T-cell (primary cell): ENCODE results near the gene ANXA3. TPM values are rescaled to one million over a fixed set of nuclear protein-coding genes. Genes with fewer than 3 reads are reported as not detected.
A peak's percentile ranks its signal among the peaks of the same experiment; 100 is the strongest.

Source experiments
- ATAC-seq, 4 experiments: fragments of 200-7000 bp in 3 of 4; fragments of 150-1000 bp in 1 of 4; cut with Tn5 transposase; replicated peaks in 1 of 4; 1 replicate in 3 of 4; 2 replicates in 1 of 4; pipeline ENCODE4 v1.10.0; 2021; ENCODE audit warnings: moderate library complexity in 3 of 4, mild to moderate bottlenecking in 2 of 4, moderate number of reproducible peaks in 1 of 4
- CTCF ChIA-PET, 2 donors: fragments of 300-600 bp; sonication (Branson Sonifier 250); formaldehyde crosslinking; loops; one replicate each; lab custom pipeline; 2022; ENCODE audit warnings: antibody characterized with exemption in 2 of 2; lab: Charles Lee
- POLR2A ChIA-PET, 2 donors: fragments of 300-600 bp; sonication (Branson Sonifier 250); formaldehyde crosslinking; loops; one replicate each; lab custom pipeline; 2022; ENCODE audit warnings: antibody characterized with exemption in 2 of 2; lab: Charles Lee
- DNase-seq, 35 experiments: peaks; one replicate each; pipeline versions ENCODE4 v3.0.0 to v3.0.0-alpha.2; 2013 to 2023
- H3K27ac ChIP-seq: one replicate; pipeline ENCODE4 v1.5.1; 2013; ENCODE audit warnings: low read length
- H3K27me3 ChIP-seq, 2 experiments: replicated peaks in 1 of 2; 1 replicate in 1 of 2; 2 replicates in 1 of 2; pipeline versions ENCODE4 v1.6.1 to v1.7.0; 2013; ENCODE audit warnings: low read length in 1 of 2, mixed read lengths in 1 of 2; ENCODE audit not compliant: control insufficient read depth in 2 of 2, insufficient read depth in 2 of 2; ENCODE audit errors: extremely low read depth in 1 of 2
- H3K36me3 ChIP-seq, 2 donors: 1 replicate in 1 of 2; 2 replicates in 1 of 2; pipeline versions ENCODE4 v1.6.1 to v1.7.0; 2013; ENCODE audit warnings: low read length in 1 of 2; ENCODE audit not compliant: control insufficient read depth in 2 of 2, insufficient read depth in 1 of 2; ENCODE audit errors: extremely low read depth in 1 of 2
- H3K4me1 ChIP-seq, 2 experiments: 1 replicate in 1 of 2; 2 replicates in 1 of 2; pipeline versions ENCODE4 v1.6.1 to v1.7.0; 2013; ENCODE audit warnings: low read length in 2 of 2, mixed read lengths in 1 of 2; ENCODE audit not compliant: insufficient read depth in 2 of 2, control insufficient read depth in 1 of 2; ENCODE audit errors: extremely low read depth in 1 of 2
- H3K4me3 ChIP-seq, 2 donors: 1 replicate in 1 of 2; 2 replicates in 1 of 2; pipeline versions ENCODE4 v1.5.1 to v1.7.0; 2013; ENCODE audit warnings: mild to moderate bottlenecking in 2 of 2, low read length in 1 of 2, moderate library complexity in 1 of 2; ENCODE audit not compliant: control insufficient read depth in 1 of 2; ENCODE audit errors: extremely low read depth in 1 of 2
- H3K9me3 ChIP-seq: 2 replicates; pipeline ENCODE4 v1.7.0; 2013
- H3K27ac Mint-ChIP-seq, 2 donors: one replicate each; pipeline ENCODE4 v1.8.0; 2020 to 2021; ENCODE audit warnings: mild to moderate bottlenecking in 2 of 2, mixed read lengths in 2 of 2
- H3K27me3 Mint-ChIP-seq, 2 donors: one replicate each; pipeline ENCODE4 v1.8.0; 2021 to 2022; ENCODE audit warnings: mixed read lengths in 2 of 2
- H3K36me3 Mint-ChIP-seq: one replicate; pipeline ENCODE4 v1.8.0; 2021; ENCODE audit warnings: mixed read lengths
- H3K4me1 Mint-ChIP-seq, 3 donors: one replicate each; pipeline ENCODE4 v1.8.0; 2020 to 2022; ENCODE audit warnings: mixed read lengths in 3 of 3, mild to moderate bottlenecking in 1 of 3
- H3K4me3 Mint-ChIP-seq, 3 donors: one replicate each; pipeline ENCODE4 v1.8.0; 2020 to 2022; ENCODE audit warnings: mild to moderate bottlenecking in 3 of 3, mixed read lengths in 3 of 3, moderate library complexity in 3 of 3
- H3K9me3 Mint-ChIP-seq, 3 donors: one replicate each; pipeline ENCODE4 v1.8.0; 2020 to 2022; ENCODE audit warnings: mixed read lengths in 3 of 3
- WGBS: methylation state at CpG from one replicate; pipeline ENCODE4 v1.1.5; 2013; ENCODE audit warnings: missing lambda C conversion rate; ENCODE audit not compliant: insufficient coverage; 5-methylcytosine and 5-hydroxymethylcytosine counted together
- total RNA-seq, 35 experiments: library from RNA in 6 of 35; stranded (reverse) in 6 of 35; fragments of 120-200 nt in 1 of 35; gene quantifications; one replicate each; pipeline versions ENCODE4 v1.2.1 to v1.2.4 and lab custom pipeline; 2013 to 2026

Gene ANXA3
- total RNA-seq, 5 donors from 2014 or later (not counting 1 experiment from before 2014, with no cell fraction given) = 0.35 to 0.79 (median 0.36) TPM; not detected in 2

DNA sequence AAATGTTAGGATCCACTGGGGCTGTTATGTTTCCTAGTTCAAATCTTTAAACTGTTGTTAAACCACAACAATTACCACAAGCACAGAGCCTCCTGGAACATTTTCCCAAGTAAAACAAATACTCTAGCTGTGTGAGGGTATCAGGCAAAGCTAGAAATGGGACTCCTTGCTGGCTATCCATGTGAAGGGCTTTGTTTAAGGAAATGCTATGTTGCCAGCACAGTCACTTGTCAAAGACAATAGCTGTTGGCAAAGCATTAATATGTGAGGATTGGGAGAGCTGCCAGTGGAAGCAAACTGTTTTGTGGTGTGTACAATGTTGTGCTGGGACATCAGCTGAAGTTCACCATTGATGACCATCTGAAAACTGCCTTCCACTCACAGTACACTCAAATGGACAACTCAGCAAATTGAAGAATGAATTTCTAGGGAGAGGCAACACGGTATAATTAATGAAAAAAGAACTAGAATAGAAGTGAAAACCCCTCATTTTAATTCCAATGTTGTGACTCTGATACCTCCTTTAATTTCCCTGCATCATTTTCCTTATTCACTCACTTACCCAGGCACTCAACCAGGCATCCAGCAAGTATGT, 100.8 kb downstream of the ANXA3 start:
- CTCF ChIA-PET = interaction anchor here in 1 of 2 donors (0.6 to 1.2 kb wide), 3 partner anchors 17 to 212 kb away, joined by 3 to 4 read pairs (median 4); no protein-coding TSS in a partner anchor
- H3K27ac Mint-ChIP-seq = no peak overlapping the region

DNA sequence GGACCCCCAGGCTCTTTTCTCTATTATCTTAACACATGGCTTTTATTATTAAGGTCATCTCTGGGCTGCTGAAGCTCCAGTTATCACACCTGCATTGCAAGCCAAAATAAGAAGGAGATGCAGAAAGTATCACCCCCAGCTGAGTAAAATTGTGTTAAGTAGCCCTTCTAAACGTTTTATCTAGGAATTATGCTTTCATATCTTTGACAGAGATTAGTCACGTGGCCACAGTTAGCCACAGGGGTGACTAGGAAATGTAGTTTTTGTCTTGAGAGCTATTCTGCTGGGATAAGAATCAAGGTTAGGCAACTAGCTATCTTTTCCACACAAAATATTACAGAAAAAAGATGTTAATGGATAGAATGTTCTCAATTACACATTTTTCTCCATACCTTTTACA, 102.1 kb downstream of the ANXA3 start:
- ChIA-PET CTCF (interaction anchor here (0.7 to 1.6 kb wide), 4 partner anchors 9 to 84 kb away, joined by 4 to 5 read pairs (median 4); no protein-coding TSS in a partner anchor), POLR2A (interaction anchor here in 1 of 2 donors (1.0 kb wide), 1 partner anchor 10 kb away, joined by 4 read pairs; no protein-coding TSS in a partner anchor)
- WGBS = no CpG with 5 or more reads among the region's 2 CpGs
- Histone ChIP-seq H3K27ac (no peak overlapping the region), H3K4me1 (peaks cover 11 to 19% of the 10 kb centered on the region in 2 experiments), H3K4me3 (no peak overlapping the region), H3K27me3 (no peaks in the 10 kb centered on the region), H3K36me3 (no peaks in the 10 kb centered on the region), H3K9me3 (no peaks in the 10 kb centered on the region)
- H3K27me3 Mint-ChIP-seq = no peaks in the 10 kb centered on the region
- H3K27ac Mint-ChIP-seq = no peak overlapping the region
- H3K9me3 Mint-ChIP-seq = no peaks in the 10 kb centered on the region
- no peak overlapping the region for H3K4me3 Mint-ChIP-seq
- peaks cover 23 to 27% (median 26%) of the 10 kb centered on the region in 3 donors for H3K4me1 Mint-ChIP-seq
- H3K36me3 Mint-ChIP-seq = no peaks in the 10 kb centered on the region
- no peak for ATAC-seq
- no peak for DNase-seq

More for the DNA sequence above, 100.8 kb downstream of the ANXA3 start:
- H3K9me3 ChIP-seq = no peaks in the 10 kb centered on the region
- Mint-ChIP-seq H3K36me3 (no peaks in the 10 kb centered on the region), H3K4me1 (peaks cover 10 to 15% (median 14%) of the 10 kb centered on the region in 3 donors), H3K27me3 (no peaks in the 10 kb centered on the region), H3K4me3 (no peak overlapping the region), H3K9me3 (no peaks in the 10 kb centered on the region)
- POLR2A ChIA-PET = interaction anchor here in 1 of 2 donors (0.6 to 0.7 kb wide), 2 partner anchors 26 to 732 kb away, joined by 3 read pairs; no protein-coding TSS in a partner anchor
- no peak overlapping the region for H3K27ac ChIP-seq
- ATAC-seq (no peak), DNase-seq (no peak)
- H3K4me1 ChIP-seq = peaks cover 7 to 8% of the 10 kb centered on the region in 2 experiments
- H3K27me3 ChIP-seq = no peaks in the 10 kb centered on the region
- no peaks in the 10 kb centered on the region for H3K36me3 ChIP-seq
- H3K4me3 ChIP-seq = no peak overlapping the region
- no CpG with 5 or more reads among the region's 1 CpG for WGBS

DNA sequence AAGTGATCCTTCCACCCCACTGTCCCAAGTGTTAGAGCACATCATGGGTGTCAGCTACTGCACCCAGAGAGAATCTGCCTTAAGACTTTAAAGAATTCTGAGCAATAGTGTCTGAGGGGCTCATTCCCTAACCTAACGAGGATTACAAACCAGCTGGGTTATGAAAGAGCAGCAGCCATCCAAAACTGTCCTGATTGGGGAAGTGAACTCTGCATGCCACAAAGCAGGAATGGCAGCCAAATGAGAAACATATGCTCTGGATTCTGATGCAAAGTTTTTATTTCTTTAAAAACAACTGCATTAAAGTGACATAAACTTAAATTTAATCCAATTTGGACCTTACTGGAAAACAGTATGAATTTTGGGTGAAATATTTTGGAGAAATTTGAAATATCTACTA, 103.2 kb downstream of the ANXA3 start:
- Mint-ChIP-seq H3K4me1 (peaks cover 27 to 39% (median 32%) of the 10 kb centered on the region in 3 donors), H3K27me3 (no peaks in the 10 kb centered on the region), H3K36me3 (no peaks in the 10 kb centered on the region), H3K9me3 (no peaks in the 10 kb centered on the region), H3K27ac (no peak overlapping the region), H3K4me3 (no peak overlapping the region)
- no peak for ATAC-seq
- Histone ChIP-seq H3K36me3 (no peaks in the 10 kb centered on the region), H3K27ac (no peak overlapping the region), H3K9me3 (no peaks in the 10 kb centered on the region), H3K27me3 (no peaks in the 10 kb centered on the region), H3K4me1 (peaks cover 11 to 19% of the 10 kb centered on the region in 2 experiments), H3K4me3 (no peak overlapping the region)
- WGBS = no CpG with 5 or more reads among the region's 1 CpG
- CTCF ChIA-PET = interaction anchor here in 1 of 2 donors (0.8 kb wide), 1 partner anchor 9 kb away, joined by 4 read pairs; no protein-coding TSS in a partner anchor
- DNase-seq = no peak
- POLR2A ChIA-PET = no interaction called here

DNA sequence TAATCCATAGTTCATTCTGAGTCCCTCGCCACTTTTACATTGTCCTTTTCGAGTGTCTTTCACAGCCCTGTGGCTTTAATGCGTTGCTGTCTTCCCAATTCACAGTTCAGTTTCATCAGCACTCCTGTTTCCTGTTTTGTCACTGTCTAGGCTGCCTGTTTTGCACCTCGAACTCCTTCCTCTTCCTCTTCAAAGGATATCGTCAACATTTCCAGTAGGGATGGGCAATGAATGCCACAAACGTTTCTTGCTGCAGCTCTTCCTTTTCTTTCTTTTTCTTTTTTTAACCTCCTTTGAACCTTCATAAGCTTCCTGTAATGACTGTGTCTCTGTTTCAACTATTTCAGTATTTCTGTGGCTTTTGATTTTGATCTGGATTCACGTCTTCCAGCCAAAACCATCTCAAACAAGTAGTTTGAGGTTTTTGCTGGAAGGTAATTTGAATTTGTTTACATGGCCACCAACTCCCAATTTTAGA, 105.4 kb downstream of the ANXA3 start:
- Histone ChIP-seq H3K27me3 (no peaks in the 10 kb centered on the region), H3K36me3 (no peaks in the 10 kb centered on the region), H3K4me1 (peaks cover 19% of the 10 kb centered on the region in 2 experiments), H3K4me3 (no peak overlapping the region), H3K9me3 (no peaks in the 10 kb centered on the region), H3K27ac (peak overlapping the region; percentile 38)
- H3K4me1 Mint-ChIP-seq = peaks cover 34 to 50% (median 40%) of the 10 kb centered on the region in 3 donors
- H3K4me3 Mint-ChIP-seq = peak overlapping the region; percentile 52 to 72 (median 69)
- ATAC-seq = peak; percentile 22 to 68 (median 36)
- ChIA-PET CTCF (interaction anchor here in 1 of 2 donors (0.7 kb wide), 1 partner anchor 13 kb away, joined by 3 read pairs; no protein-coding TSS in a partner anchor), POLR2A (no interaction called here)
- no peaks in the 10 kb centered on the region for H3K36me3 Mint-ChIP-seq
- 0% methylated on average over 6 of the region's 7 CpGs for WGBS
- H3K27ac Mint-ChIP-seq = peak overlapping the region; percentile 84 to 87
- no peaks in the 10 kb centered on the region for H3K27me3 Mint-ChIP-seq
- H3K9me3 Mint-ChIP-seq = no peaks in the 10 kb centered on the region
- DNase-seq = peak in 9 of 35 experiments; percentile 1 to 28 (median 8)

DNA sequence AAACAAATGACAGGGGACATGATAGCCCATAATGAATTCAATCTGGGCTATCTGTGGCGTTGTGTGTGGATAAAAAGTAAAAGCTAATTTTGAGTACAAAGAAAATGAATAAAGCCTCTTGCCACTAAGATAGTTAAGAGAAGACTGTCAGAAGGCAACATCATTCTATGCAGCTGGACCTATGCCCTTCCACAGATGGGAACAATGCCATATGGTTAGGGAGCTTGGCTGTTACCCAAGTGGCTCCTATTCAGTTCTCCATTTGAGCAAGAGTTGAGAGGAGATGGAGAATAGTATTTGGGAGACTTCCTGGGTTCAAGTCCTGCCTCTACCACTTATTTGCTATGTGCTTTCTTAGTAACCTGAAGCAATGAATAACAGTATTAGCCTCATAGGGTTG, 107.7 kb downstream of the ANXA3 start:
- Histone ChIP-seq H3K9me3 (no peaks in the 10 kb centered on the region), H3K4me3 (no peak overlapping the region), H3K36me3 (no peaks in the 10 kb centered on the region), H3K27ac (no peak overlapping the region), H3K27me3 (no peaks in the 10 kb centered on the region), H3K4me1 (peaks cover 22% of the 10 kb centered on the region in 2 experiments)
- no peaks in the 10 kb centered on the region for H3K36me3 Mint-ChIP-seq
- CTCF ChIA-PET = no interaction called here
- peak overlapping the region in 1 of 3 donors; percentile 72 for H3K4me3 Mint-ChIP-seq
- peaks cover 40 to 66% (median 46%) of the 10 kb centered on the region in 3 donors for H3K4me1 Mint-ChIP-seq
- POLR2A ChIA-PET = no interaction called here
- H3K9me3 Mint-ChIP-seq = no peaks in the 10 kb centered on the region
- ATAC-seq (no peak), DNase-seq (no peak)
- no CpG with 5 or more reads among the region's 1 CpG for WGBS
- peak overlapping the region in 1 of 2 donors; percentile 87 for H3K27ac Mint-ChIP-seq
- no peaks in the 10 kb centered on the region for H3K27me3 Mint-ChIP-seq

DNA sequence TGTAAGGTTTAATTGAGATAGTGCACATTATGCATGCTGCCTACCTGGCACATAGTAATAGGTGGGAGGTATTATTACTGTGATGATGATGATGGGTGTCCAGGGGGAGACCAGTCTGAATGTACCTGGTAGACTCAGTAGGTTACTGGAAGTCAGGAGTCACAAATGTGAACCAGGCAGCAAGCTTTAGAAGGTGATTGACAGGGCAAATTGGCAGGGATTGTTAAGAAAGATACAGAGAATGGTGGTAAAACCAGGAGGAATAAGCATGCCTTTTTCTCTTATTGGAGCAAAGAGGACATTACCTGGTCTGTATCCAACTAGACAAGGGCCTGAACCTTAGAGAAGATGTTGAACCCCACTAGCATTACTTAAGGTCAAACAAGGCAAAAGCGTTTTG, 108.1 kb downstream of the ANXA3 start:
- Mint-ChIP-seq H3K4me3 (no peak overlapping the region), H3K36me3 (no peaks in the 10 kb centered on the region), H3K4me1 (peaks cover 40 to 66% (median 46%) of the 10 kb centered on the region in 3 donors), H3K27ac (no peak overlapping the region), H3K27me3 (no peaks in the 10 kb centered on the region), H3K9me3 (no peaks in the 10 kb centered on the region)
- CTCF ChIA-PET = interaction anchor here in 1 of 2 donors (0.6 kb wide), 1 partner anchor 122 kb away, joined by 4 read pairs; no protein-coding TSS in a partner anchor
- no peaks in the 10 kb centered on the region for H3K27me3 ChIP-seq
- no CpG with 5 or more reads among the region's 1 CpG for WGBS
- no peak for DNase-seq
- POLR2A ChIA-PET = interaction anchor here in 1 of 2 donors (0.6 kb wide), 2 partner anchors 23 to 940 kb away, joined by 3 to 5 read pairs; no protein-coding TSS in a partner anchor
- no peak for ATAC-seq
- H3K27ac ChIP-seq = no peak overlapping the region
- H3K4me1 ChIP-seq = peaks cover 22% of the 10 kb centered on the region in 2 experiments
- no peak overlapping the region for H3K4me3 ChIP-seq
- H3K36me3 ChIP-seq = no peaks in the 10 kb centered on the region
- H3K9me3 ChIP-seq = no peaks in the 10 kb centered on the region
